ENCODE results near the gene ZDHHC20.

- TF ChIP-seq RAD21 (conservative IDR thresholded peaks at IDR 0.05 in 1 of 2, IDR thresholded peaks at IDR 0.05 in 1 of 2) (no peak), ZNF302 (CRISPR knock-in tag; IDR thresholded peaks at IDR 0.05) (no peak), PHF8 (IDR thresholded peaks at IDR 0.05; ENCODE audit: borderline replicate concordance, low read depth) (no peak), CTCF (IDR thresholded peaks at IDR 0.05) (no peak), EP300 (IDR thresholded peaks at IDR 0.05) (no peak), CEBPB (IDR thresholded peaks at IDR 0.05) (no peak), POLR2A (IDR thresholded peaks at IDR 0.05; ENCODE audit: low read length) (no peak), GATA3 (IDR thresholded peaks at IDR 0.05; ENCODE audit: borderline replicate concordance) (no peak), MAX (IDR thresholded peaks at IDR 0.05) (no peak), CBX2 (IDR thresholded peaks at IDR 0.05; ENCODE audit: borderline replicate concordance, low read depth) (no peak), HDAC2 (IDR thresholded peaks at IDR 0.05) (no peak)
- TF ChIP-seq, protein P1, sequence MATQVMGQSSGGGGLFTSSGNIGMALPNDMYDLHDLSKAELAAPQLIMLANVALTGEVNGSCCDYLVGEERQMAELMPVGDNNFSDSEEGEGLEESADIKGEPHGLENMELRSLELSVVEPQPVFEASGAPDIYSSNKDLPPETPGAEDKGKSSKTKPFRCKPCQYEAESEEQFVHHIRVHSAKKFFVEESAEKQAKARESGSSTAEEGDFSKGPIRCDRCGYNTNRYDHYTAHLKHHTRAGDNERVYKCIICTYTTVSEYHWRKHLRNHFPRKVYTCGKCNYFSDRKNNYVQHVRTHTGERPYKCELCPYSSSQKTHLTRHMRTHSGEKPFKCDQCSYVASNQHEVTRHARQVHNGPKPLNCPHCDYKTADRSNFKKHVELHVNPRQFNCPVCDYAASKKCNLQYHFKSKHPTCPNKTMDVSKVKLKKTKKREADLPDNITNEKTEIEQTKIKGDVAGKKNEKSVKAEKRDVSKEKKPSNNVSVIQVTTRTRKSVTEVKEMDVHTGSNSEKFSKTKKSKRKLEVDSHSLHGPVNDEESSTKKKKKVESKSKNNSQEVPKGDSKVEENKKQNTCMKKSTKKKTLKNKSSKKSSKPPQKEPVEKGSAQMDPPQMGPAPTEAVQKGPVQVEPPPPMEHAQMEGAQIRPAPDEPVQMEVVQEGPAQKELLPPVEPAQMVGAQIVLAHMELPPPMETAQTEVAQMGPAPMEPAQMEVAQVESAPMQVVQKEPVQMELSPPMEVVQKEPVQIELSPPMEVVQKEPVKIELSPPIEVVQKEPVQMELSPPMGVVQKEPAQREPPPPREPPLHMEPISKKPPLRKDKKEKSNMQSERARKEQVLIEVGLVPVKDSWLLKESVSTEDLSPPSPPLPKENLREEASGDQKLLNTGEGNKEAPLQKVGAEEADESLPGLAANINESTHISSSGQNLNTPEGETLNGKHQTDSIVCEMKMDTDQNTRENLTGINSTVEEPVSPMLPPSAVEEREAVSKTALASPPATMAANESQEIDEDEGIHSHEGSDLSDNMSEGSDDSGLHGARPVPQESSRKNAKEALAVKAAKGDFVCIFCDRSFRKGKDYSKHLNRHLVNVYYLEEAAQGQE (IDR thresholded peaks at IDR 0.05): no peak
- TF ChIP-seq, protein P2, sequence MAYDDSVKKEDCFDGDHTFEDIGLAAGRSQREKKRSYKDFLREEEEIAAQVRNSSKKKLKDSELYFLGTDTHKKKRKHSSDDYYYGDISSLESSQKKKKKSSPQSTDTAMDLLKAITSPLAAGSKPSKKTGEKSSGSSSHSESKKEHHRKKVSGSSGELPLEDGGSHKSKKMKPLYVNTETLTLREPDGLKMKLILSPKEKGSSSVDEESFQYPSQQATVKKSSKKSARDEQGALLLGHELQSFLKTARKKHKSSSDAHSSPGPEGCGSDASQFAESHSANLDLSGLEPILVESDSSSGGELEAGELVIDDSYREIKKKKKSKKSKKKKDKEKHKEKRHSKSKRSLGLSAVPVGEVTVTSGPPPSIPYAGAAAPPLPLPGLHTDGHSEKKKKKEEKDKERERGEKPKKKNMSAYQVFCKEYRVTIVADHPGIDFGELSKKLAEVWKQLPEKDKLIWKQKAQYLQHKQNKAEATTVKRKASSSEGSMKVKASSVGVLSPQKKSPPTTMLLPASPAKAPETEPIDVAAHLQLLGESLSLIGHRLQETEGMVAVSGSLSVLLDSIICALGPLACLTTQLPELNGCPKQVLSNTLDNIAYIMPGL (CRISPR knock-in tag; IDR thresholded peaks at IDR 0.05; ENCODE audit: borderline replicate concordance): no peak
- TF ChIP-seq, protein P3, sequence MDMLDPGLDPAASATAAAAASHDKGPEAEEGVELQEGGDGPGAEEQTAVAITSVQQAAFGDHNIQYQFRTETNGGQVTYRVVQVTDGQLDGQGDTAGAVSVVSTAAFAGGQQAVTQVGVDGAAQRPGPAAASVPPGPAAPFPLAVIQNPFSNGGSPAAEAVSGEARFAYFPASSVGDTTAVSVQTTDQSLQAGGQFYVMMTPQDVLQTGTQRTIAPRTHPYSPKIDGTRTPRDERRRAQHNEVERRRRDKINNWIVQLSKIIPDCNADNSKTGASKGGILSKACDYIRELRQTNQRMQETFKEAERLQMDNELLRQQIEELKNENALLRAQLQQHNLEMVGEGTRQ (IDR thresholded peaks at IDR 0.05): no peak
Observed at GRCh38 chr13:21435687-21436151, 23.4 kb downstream of the ZDHHC20 start.

All from A549 (cell line).